OCI-M1 (cell line): ENCODE data around the gene TAAR1.
A peak's percentile ranks its signal among the peaks of the same experiment; 100 is the strongest.
"Not testable (repeated sequence)": the region's sequence is repeated elsewhere in the genome, so short reads cannot be mapped to it uniquely, and the experiment has no call there.

ENCODE experiments used
- DNase-seq: peaks from one replicate; lab custom pipeline; 2025; lab: John Stamatoyannopoulos, UW

TAAR1 gene

DNA sequence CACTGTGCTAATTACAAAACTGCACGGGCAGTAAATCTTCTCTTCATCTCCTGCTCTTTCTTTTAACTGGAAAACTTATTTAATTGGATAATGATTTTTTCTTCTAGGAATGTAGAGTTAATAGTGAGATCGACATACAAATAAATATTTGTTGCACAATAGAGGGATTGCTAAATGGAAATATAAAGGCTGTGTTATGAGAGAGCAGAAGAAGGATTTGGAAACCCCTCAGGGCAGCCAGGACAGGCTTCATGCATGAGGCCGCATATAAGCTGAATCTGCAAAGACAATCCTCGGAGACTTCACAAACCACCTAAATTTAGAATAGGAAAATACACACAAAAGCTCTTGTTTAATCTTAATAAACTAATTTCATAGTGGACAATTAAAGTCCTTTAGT is 2.9 kb upstream of the TAAR1 start:
- DNase-seq: no peak

GRCh38 chr6:132651062-132651461 is 7.9 kb downstream of the TAAR1 start:
- DNase-seq: peak; percentile 85

GRCh38 chr6:132650429-132650828 is 8.6 kb downstream of the TAAR1 start:
- peak; percentile 47 for DNase-seq

GRCh38 chr6:132648828-132649227 is 10.2 kb downstream of the TAAR1 start:
- no peak for DNase-seq

DNA sequence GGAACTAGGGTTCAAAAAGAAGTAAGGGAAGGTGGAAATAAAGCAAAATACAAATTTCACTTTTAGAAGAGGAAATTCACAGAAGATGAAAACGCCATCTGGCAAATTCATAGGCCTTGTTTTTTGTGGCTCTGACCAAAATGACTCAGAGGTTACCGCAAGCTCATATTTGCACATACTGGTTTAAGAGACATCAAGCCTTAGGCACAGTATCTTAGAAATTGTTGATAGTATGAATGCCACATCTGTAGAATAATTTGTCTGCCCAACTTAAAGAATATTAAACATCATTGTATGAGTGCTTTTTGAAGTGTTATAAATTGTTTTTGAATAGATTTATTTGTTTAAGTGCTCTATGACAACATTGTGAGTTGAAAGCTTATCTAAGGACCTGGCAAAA is 10.6 kb downstream of the TAAR1 start:
- DNase-seq: peak; percentile 81

GRCh38 chr6:132643547-132643946 is 15.4 kb downstream of the TAAR1 start:
- no peak for DNase-seq

DNA sequence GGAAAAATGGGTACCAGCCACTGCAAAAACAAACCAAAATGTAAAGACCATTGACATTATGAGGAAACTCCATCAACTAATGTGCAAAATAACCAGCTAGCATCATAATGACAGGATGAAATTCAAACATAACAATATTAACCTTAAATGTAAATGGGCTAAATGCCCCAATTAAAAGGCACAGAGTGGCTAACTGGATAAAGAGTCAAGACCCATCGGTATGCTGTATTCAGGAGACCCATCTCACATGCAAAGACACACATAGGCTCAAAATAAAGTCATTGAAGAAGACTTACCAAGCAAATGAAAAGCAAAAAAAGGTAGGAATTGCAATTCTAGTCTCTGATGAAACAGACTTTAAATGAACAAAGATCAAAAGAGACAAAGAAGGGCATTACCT is 21.8 kb downstream of the TAAR1 start:
- not testable (repeated sequence) for DNase-seq

DNA sequence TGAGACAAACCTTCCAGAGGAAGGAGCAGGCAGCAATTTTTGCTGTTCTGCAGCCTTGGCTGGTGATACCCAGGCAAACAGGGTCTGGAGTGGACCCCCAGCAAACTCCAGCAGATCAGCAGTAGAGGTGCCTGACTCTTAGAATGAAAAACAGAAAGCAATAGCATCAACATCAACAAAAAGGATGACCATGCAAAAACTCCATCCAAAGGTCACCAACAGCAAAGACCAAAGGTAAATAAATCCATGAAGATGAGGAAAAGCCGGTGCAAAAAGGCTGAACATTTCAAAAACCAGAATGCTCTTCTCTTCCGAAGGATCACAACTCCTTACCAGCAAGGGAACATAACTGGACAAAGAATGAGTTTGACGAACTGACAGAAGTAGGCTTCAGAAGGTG is 23.1 kb downstream of the TAAR1 start:
- not testable (repeated sequence) for DNase-seq

- DNase-seq: not testable (repeated sequence)
These were observed 23.7 kb downstream of the TAAR1 start for GRCh38 chr6:132635288-132635687.

DNA sequence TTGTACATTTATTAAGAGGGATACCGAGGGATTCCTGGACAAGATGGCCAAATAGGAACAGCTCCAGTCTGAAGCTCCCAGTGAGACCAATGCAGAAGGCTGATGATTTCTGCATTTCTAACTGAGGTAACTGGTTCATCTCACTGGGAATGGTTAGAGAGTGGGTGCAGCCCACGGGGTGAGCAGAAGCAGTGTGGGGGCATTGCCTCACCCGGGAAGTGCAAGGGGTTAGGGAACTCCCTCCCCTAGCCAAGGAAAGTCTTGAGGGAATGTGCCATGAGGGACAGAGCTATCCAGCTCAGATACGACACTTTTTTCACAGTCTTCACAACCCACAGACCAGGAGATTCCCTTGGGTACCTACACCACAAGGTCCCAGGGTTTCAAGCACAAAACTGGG is 24.2 kb downstream of the TAAR1 start:
- DNase-seq: no peak

- DNase-seq: no peak
These were observed 25.6 kb downstream of the TAAR1 start for GRCh38 chr6:132633362-132633761.

DNA sequence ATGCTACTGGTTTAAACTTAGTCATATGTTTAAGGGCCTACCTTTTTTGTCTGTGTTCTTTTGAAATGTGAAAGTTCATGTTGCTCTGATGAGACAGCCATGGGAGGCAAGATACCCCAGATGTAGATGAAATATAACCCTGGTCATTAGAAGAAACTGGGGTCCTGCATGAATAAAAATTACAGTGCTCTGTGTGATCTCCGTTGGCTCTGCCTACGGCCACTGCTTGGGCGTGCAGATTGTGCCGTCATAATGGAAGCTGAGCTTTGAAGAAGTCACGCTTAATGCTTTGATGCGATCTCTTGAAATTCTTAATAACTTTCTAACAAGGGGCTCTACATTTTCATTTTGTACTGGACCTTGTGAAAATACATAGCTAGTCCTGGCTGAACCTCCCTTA is 34.8 kb downstream of the TAAR1 start, which contains the start of gene TAAR2:
TSS of gene TAAR2 (minus strand) at position 101 of the 400 bp plus-strand sequence. CDS start at position 101, 0 bp downstream.
- DNase-seq: no peak

DNA sequence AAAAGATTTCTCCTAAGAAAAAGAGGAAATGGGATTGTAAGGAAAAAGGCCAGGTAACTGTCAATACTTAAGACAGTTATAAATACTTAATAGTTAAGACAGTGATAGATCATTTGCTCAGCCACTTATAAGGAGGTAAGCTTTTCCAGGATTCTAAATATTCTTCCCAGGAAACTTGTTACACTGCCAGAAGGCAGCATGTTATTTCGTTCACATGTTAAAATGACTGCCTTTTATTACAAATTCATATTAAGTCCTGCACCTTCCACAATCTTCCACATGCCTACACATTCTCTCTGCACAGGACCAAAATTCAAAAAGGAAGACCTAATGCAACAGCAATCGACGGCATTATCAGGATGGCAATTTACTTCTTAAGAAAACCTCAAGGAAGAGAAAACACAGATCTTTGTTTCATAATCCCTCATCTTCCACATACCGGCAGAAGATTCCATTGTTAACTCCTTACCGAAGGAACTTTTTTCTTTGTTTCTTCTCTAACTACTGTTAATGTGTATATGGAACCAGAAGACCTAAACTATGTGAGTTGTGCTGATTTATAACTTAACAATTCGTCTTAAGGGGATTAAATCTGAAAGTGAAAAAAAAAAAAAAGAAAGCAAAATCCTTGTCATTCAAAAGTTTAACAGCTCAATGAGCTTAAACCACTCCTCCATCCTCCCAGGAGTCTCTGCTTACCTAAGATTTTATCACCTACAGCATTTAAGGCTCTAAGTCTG is 35.7 kb downstream of the TAAR1 start:
- no peak for DNase-seq

DNA sequence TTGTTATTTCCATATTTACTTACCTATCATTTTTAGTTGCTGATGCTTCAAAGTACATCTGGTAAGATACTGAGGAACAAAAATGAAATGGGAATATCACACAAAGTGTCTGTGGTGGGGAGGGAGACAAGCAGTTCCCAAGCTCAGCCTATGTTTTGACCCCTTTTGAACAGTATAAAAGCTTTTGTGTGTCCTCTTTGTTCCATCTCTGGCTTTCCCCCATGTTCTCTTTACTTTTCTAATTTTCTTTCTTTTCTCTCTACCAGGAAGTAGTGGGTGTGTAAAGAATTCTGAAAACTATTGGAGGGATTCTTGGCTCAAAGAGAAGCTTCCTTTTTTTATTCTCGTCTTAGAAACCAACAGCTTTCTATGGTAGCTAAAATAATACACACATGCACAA is 42.3 kb downstream of the TAAR1 start:
- peak; percentile 48 for DNase-seq

- DNase-seq: peak; percentile 79
These were observed 44.4 kb downstream of the TAAR1 start for GRCh38 chr6:132614554-132614953.

DNA sequence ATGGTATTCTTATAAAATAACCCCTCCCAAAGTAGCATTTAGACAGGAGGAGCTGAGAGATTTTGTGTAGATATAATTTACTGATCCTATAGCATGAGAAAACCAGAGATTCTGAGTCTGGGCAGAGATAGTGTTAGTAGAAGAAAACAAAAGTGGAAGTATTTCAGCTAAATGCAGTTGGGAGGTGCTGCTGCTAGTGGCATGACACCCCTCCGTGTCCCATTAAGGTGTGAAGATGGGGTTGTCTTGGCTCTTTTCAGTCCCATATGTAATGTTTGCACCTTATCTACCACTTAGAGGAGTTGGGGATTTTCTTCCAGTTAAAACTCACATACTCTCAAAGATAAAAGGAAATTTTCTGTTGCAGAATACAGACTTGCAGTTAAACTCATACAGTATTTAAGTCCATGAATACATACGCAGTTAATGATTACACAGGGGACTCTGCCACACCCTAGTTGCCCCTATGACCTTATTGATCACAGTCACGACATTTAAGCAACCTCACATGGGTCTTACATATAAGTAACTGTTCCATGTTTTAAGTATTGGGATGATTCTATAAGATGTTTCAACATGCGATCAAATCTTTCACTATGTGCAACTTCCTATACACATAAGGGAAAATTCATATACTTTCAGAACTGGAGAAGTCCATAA is 46.4 kb downstream of the TAAR1 start:
- DNase-seq: peak; percentile 69

GRCh38 chr6:132611616-132612015 is 47.4 kb downstream of the TAAR1 start:
- no peak for DNase-seq

- DNase-seq: no peak
These were observed 51.3 kb downstream of the TAAR1 start for GRCh38 chr6:132607544-132608233.

DNA sequence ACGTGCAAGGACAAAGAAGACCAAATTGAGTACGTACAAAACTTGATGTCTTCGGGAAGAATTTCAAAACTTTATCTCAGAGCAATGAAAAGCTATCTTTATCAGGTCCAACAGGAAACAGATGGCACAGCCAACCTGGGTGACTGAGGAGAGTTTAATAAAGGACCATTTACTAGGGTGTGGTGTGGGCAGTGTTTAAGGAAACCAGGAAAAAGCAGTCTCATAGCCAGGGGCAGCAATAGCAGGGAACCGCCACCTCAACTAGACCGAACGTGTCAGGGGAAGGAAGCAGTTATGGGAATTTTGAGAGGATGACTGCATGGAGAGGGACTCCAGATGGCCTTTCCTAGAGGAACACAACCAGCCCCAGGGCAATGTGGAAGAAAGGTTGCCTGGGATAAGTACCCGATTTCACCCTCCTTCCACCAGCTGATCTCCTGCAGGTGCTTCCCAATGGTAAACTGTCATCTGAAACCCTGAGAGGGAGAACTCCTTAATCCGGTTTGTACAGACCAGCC is 54.3 kb downstream of the TAAR1 start:
- no peak for DNase-seq

DNA sequence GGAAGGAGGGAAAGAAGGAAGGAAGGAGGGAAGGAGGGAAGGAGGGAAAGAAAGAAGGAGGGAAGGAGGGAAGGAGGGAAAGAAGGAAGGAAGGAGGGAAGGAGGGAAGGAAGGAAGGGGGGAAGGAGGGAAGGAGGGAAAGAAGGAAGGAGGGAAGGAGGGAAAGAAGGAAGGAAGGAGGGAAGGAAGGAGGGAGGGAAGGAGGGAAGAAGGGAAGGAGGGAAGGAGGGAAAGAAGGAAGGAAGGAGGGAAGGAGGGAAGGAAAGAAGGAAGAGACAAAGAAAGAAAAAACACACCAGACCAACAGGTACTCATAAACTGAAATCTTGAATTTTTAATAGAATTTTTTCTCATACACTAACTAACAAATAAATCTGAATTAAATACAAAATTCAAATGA is 58.1 kb downstream of the TAAR1 start:
- not testable (repeated sequence) for DNase-seq

DNA sequence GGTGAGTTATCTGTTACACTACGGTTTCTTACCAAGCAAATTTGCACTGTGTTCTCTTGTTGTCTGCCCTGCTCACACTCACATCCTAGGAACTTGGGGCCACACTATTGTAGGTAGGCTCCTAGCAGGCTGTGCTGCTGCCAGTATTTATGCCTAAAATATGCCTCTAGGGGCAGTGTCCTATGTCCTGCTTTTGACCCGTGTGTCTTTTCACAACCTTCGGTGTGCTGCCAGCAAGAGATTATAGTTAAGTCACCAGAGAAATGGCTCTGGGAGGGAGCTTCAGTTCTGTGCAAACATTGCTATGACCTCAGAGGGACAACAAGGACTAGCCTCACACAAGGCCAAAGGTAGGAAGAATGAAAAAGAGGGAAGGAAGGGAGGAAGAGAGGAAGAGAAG is 60.5 kb downstream of the TAAR1 start:
- DNase-seq: peak; percentile 79

DNA sequence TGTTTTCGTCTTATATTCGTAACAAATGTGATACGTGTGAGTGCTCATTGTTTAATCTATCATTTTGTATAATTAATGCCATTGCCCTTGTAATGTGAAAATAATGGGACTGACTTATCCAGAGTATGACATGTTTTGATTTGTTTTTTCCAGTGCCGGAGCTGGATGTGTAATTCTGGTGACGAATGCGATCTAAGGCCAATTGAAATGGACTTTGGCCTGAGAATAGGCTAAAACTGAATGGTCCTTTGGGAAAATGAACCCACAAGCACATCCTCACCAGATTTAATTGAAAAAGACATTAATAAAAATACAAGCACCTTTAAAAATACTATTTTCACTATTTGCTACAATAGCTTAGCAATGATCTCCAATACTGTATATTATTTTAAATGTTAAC is 62.8 kb downstream of the TAAR1 start:
- DNase-seq: no peak
